DMS 273 (cell line): ENCODE results near the gene ABCA1.

Experiments used
- DNase-seq: peaks from one replicate; lab custom pipeline; 2025; ENCODE audit not compliant: unreplicated experiment; lab: John Stamatoyannopoulos, UW

Gene ABCA1

DNA sequence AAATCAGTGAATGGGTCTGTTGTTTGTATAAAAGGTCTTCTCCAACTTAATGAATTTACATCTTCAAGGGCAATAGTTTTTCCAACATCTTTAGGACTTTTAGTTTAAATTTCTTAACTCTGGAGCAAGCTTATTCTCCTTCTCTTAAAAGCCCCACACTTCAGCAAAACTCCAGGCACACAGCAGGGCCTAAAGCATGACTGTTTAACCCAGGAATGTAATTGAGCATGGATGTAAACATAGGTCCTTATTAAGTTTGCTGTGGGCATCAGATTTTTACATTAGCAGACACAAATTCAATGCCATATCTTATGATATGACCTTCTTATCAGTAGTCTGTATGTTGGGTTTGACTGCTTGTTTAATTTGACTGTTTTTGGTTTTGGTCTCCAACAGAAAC, 78.9 kb downstream of the ABCA1 start:
- DNase-seq: no peak

DNA sequence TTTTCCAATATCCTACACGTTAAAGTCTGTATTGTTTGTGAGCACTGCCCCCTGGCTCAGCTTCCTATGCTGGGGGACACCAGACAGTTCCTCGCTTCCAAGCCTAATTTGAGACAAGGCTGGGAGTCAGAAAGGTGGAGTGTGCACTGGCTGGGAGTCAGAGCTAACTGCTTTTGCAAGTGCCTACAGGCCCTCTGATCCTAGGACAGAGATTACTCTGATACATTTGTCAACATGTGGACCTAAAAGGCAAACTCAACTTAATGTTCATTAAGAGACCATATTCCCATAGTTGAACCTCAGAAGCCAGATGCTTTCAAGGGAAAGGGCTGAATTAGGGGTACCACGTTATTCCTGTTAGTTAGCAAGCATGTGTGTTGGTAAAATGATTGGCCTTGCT, 83.2 kb downstream of the ABCA1 start:
- no peak for DNase-seq

DNA sequence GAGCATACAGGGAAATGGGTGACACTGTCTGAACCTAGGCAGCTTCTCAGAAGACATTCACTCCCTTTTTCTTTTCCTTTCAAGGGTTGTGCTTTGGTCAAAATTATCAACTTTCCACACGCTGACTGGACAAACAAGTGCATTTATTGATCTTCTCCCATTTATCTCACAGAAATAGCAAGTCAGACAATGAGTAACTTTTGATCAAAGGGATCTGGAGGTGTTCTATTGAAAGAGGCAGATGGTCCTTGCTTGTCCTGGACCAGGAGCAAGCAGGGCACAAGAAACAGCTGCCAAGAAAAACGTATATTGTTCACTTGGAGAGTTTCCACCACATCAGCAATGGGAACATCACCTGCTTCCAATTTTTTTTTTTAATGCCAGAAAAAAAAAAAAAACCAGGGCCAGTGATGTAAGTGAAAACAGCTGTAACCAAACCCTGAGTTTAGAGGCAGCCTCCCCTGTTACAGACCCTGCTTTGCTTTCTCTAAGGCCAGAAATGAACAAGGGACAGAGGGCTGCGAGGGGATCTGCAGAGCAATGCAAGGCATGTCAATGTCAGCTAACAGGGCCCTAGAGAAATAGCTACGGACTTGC, 84.2 kb downstream of the ABCA1 start:
- no peak for DNase-seq

DNA sequence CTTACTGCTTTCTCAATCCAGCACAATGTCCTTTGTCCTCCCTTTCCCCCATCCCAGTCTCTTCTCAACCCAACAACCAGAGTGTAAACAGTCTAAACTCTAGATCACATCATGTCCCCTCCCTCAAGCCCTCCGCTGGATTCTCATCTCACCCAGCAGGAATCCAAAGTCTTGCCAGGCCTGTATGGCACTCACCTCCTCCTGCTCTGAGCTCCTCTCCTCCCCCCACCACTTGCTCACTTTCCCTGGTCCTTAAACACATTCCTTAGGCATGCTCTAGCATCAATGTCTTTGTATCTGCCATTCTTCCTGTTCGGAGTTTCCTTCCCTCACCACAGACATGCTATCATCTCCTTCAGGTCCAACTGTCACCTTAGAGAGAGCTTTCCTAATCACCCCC, 85.3 kb downstream of the ABCA1 start:
- DNase-seq: no peak

DNA sequence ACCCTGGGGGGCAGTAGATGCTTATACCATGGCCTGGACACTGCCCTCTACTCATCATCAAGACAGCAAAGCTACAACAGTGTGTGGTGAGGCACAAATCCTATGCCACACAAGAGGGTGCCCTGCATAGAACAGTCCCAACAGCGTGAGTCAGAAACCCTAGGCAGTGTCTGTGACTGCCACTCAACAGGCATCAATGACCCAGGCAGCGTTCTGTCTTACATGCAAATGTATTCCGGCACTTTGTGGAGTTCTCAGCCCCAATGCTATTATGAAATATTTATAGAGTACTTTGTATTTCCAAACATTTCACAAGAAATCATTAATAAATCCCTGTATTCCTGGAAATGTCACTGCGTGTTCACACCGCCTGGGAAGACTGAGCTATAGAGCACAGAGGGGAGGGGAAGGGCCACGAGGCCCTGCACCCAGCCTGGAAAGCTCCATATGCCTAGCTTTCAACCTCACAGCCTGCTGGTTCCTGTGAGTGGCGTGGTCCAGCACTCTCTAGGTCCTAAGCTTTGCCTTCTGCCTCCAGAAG, 86.3 kb downstream of the ABCA1 start:
- DNase-seq: no peak

DNA sequence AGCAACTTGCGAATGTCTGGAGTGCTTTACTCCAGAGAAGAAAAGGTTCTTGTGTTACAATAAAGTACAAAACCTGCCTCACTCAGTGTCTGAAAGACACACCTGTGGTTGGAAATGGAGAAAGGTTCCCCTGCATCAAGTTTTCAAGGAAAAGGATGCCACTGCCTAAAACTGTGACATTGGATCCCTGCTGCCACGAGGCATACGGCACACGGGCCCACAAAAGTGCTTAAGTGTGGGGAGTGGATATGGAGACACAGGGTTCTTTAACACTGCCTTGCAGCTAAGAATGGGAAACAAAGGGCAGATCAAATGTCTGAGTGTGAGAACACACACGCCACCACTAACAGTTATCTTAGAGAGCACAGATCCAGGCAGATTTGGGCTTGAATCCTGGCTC, 89.0 kb downstream of the ABCA1 start:
- no peak for DNase-seq

DNA sequence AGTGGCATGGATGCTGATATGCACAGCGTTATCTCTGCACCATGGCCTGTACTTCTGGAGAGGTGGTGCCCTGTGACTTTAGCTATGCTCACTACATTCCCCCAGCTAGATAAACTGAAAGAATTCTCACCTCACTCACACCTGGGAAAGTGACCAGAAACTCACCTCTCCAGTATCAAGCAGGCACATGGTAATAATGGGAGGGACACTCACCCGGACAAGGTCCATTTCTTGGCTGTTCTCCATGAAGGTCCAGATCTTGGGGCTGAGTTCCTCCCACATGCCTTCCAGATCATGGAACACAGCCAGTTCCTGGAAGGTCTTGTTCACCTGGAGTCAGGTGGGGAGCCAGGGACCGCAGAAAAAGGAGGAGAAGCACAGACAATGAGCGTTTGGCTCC, 91.2 kb downstream of the ABCA1 start:
- DNase-seq: no peak

DNA sequence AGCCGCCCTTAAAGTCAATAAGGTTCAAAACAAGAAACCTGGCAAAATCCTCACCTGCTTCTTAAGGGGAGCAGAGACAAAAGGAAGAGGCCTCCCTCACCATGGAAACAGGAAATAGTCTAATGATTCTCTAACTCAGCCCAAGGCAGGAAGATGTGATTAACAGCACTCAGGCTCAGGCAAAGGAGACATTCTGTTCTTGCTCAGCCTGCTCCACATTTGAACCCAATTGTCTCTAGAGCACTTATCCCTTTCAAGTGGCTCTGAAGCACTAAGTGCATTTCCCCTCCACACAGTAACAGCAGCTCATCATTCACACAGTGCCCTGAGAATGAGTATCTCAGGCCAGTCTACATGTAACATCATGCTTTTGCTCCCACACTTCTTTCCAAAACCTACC, 91.7 kb downstream of the ABCA1 start:
- DNase-seq: no peak

DNA sequence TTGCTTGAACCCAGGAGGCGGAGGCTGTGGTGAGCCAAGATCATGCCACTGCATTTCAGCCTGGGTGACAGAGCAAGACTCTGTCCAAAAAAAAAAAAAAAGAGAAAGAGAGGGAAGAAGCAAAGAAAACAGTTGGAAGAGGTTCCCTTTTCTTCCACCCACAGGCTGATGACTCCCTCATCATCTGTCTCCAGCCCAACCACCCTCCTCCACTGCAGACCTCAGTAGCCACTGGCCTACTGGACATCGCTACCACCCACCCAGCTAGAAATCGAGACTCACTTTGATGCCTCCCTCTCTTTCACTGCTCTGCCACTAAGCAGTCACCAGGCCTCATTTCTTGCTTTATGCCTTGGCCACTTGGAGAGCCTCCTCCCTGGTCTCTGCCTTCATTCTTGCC, 92.8 kb downstream of the ABCA1 start:
- no peak for DNase-seq

DNA sequence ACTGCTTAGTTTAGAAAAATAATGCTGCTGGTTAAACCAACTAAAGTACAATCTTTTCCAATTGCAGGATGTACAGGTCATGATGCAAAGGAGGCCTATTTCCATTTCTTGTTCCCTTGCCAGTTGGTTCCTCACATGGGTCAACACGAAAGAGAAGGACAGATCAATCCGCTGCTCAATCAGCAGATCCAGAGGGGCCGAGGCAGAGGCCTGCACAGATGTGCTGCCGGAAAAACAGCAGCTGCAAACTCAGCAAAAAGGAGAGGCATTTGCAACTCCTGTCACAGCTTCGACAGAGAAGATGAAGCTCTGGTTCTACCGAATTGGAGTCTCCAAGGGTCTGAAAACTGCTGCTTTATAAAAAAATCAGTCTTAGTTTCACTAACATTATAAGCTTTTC, 94.3 kb downstream of the ABCA1 start:
- DNase-seq: no peak

DNA sequence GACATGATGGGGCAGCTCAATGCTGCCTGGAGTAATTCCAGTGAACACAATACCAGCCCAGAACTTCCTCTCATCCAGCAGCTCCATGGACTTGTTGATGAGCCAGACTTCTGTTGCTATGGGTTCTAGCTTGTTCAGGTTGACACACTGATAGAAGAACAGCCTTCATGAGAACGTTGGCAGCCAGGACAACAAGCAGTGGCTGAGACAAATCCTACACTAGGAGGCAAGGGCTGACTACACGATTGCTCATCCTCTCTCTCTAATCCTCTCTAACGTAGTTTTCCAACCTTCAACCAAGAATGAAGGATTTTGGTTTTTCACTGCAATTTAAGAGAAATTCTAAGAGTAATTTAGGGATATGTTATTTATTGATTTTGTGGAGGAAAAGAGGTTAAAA, 96.3 kb downstream of the ABCA1 start:
- no peak for DNase-seq

DNA sequence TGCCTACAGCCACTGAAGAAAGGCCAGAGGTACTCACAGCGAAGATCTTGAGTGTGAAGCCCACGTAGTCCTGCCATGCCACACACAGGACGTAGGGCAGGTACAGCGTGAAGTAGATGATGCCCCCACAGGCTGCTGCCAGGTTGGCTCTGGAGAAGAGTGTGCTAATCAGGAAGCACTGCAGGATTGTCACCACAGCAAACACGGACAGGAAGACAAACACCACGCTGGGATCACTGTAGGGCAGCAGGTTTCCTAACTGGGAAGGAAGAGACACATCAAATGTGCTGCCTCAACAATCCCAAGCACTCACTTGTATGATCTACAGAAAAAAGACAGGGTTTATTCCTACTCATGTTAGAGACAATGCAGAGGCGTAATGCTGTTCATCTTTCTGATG, 101.0 kb downstream of the ABCA1 start:
- no peak for DNase-seq

DNA sequence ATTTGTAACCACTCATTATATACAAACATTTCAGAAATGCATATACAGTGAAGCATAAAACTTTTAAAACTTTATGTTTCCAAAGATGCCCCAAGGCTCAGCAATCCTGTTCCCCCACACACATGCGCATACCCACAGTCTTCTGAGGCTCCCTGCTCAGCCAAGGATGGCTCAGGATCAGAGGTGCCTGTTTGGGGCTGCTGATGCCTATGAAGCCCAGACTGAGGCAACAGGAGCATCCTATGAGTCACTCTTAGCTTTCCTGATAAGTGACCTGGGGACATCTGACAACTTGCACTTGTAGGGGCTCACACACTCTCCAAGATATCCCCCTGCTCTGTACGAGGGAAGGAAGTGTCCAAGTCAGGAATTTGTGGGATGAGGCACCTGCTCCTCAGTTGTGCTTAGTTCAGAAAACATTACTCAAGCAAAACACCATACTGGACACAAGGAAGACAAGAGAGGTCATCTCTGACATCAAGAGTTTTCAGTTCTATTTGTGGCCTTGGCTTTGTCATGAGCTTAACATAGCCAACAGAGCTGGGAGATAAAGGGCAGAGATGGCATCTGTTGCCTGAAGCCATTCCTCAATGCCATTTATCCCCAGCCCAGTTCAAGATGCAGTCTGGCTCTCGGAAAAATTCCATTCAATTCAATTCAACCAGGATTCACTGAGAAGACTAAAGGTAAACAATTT, 101.7 kb downstream of the ABCA1 start:
- no peak for DNase-seq

DNA sequence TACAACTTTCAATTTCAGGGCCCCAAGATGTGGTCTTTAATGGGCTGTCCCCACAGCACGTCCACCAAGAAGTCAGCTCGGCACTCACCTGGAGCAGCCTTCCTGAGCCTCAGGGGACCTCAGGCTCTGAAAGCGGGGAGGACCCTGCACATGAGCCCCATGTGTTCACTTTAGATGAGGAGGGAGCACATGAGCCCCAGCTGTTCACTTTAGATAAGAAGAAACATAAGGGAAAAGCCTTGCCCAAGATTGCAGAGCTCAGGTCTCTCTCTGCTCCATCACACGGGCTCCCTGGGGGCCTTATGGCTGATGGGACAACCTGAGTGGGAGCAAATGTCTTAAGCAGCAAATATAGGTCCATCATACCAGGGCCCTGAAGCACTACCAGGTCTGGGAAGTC, 107.6 kb downstream of the ABCA1 start:
- peak; percentile 37 for DNase-seq

DNA sequence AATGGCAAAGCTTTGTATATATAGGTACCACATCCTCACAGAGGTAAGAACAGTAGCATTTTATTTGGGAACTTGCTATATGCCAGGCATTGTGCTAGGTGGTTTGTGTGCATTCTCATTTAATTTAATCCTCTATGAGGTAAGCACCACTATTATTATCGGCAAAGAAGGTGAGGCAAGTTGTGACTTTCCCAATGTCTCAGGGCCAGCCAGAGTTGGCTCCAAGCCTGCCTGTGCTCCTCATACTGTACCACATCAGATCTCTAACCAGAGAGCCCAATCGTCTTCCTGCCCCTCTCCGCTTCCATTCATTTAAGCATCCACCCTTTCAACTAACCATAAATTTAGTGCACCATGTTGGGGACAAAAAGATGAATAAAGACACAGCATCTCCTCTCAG, 108.9 kb downstream of the ABCA1 start:
- DNase-seq: no peak

DNA sequence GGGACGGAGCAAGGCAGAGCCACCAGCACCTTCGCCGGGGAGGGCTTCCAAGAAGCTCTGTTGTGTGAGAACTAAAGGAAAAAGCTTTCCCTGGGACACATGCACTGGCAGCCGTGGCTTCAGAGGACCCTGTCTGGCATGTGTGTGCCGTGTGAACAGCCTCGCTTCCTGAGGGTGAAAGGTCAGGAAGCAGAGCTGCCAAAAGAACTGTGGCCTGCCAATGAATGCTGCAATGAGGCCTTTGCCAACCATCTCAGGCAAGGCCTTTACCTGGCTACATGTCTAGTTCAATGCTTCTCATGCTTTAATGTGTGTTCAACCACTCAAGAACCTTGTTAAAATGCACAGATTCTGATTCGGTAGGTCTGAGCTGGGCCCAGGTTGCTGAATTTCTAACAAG, 110.5 kb downstream of the ABCA1 start:
- no peak for DNase-seq

DNA sequence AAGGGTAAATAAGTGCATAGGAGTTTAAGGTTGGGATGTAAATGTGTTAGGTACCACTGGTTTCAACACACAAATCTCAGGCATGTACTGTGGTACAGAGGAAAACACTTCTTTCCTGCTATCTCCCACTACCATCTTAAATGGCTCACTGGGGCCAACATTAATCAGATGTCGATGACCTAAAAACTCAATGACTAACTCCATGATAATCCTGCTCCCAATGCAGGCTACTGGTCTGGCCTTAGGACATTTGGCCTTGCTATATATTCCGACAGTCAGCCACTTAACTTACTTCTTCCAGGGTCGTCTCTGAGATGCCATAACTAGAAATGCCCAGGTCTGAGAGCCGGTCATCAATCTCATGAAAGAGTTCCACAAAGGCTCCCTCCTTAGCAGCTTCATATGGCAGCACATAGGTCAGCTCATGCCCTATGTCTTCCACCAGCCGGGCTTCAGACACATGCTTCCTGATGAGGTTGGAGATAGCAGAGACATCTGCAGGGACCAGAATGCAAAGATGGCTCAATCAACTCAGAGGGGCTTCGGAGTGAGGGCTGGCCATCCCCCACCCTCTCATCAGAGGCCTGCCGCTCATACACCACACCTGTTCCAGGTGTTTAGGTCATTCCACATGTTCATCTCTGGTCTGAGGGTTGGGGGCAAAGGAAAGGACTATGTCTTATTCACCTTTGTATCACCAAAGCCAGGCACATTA, 111.9 kb downstream of the ABCA1 start:
- no peak for DNase-seq

DNA sequence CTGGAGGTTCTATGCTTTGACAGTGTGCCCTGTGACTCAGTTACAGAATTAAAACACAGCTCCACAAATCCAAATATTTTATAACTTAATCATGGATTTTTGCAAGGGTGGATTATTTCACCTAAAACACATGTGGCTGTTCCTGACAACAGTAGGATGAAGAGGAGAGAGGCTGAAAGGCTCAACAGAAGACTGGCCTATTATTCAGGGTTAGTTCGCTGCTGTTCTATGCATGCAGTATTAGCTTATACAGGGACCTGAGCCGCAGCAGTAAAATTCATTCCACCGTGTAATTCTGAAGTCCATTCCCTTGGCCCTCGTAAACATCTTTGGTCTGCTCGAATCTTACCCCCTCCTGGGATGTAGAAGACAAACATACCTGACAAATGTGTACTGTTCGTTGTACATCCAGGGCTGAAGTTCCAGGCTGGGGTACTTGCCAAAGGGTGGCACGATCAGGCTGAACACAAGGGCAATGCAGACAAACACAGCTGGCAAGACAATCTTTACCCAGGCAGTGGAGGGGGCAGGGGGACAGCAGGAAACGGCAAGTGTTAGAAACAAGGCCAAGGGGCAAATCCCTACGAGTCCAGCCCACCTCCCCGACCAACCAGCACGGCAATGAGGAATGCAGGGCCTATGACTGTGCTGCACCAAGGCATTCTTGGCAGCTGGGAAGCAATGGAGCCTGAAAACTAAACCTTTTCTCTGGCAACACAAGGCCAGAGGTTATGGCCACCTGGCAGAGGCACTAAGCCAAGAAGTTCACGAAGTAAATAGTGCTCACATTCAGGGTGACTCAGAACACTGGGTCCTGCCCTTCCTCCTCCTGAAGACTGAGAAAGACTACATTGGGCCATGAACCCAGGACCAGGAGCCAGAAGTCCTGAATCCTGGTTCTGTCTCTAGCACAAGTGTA, 117.3 kb downstream of the ABCA1 start:
- peak; percentile 93 for DNase-seq

DNA sequence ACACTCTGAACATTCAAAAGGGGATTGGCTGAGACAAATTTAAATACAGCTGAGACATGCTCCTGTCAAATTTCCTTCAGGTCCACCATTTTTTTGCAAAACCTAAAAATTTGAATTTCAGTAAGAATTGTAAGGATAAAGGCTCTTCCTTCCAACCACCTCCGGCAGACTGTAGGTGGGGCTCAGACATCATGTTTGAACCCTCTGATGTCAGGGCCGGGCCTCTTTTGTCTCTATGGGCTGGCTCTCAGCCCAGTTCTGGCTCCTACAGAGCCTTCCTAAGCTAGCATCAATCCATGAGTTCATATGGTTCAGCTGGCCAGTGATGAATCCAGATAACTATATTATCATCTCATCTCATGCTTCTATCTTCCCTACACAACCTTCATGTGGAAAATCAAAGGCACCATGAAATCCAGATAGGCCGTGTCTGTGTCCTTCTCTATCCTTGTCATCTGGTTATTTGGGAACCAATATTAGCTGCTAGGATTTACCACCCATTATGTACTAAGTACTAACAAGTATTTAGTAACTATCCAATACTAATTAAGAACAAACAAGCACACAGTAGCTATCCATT, 119.8 kb downstream of the ABCA1 start:
- peak; percentile 66 for DNase-seq

DNA sequence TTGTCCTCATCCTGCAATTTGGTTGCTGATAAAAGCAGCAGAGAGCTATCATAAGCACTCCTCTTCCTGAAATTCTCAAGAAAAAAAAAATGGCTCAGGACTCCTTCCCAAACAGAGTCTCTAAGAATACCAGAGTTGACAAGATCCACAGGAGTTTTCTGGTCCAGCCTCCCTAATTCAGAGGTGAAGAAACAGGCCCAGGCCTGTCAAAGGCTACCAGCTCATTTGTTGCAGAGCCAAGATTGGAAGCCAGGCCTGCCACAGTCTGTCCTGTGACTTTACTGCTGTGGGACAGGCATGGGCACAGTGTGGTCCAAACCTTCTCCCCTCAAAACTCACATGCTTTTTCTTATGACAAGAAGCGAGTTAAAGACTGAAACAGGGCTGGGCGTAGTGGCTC, 122.5 kb downstream of the ABCA1 start:
- no peak for DNase-seq

DNA sequence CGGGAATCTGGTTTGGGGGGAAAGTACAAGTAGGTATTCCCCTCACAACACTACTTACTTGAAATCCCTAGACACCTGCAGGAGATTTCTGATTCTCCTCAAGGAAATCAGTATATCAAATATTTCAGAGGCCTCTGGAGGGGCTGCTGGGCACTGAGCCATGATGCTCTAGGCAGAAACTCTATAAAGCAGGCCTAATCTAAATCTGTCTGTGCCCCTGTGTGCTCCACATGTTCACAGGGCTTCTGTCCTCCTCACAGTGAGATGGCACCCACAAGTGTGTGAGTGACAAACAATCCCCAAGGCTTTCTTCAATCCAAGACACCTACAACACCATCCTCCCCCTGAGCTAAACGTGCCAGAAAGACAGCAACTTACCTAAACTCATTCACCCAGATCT, 125.0 kb downstream of the ABCA1 start:
- no peak for DNase-seq
